WTC11 (cell line): Measurements from ENCODE around the gene AQP2. TPM values are rescaled to one million over a fixed set of nuclear protein-coding genes. Genes with fewer than 3 reads are reported as not detected.

Experiments used
- FOXJ3 ChIP-seq: sonication (generic); formaldehyde crosslinking; IDR thresholded peaks from 2 replicates; pipeline ENCODE4 v1.9.0; 2021; ENCODE audit warnings: missing genetic modification reagents, mild to moderate bottlenecking, borderline replicate concordance
- FOXP4 ChIP-seq: sonication (generic); formaldehyde crosslinking; IDR thresholded peaks from 2 replicates; pipeline ENCODE4 v1.8.0; 2022; ENCODE audit warnings: mild to moderate bottlenecking, missing genetic modification reagents
- GRHL2 ChIP-seq: fragments of 250-450 bp; sonication (Bioruptor Pico); IDR thresholded peaks from 2 replicates; pipeline ENCODE4 v1.8.0; 2022; ENCODE audit warnings: mild to moderate bottlenecking, moderate library complexity; ENCODE audit not compliant: insufficient replicate concordance, severe bottlenecking
- KAT7 ChIP-seq: sonication (generic); formaldehyde crosslinking; IDR thresholded peaks from 2 replicates; pipeline ENCODE4 v1.8.1; 2023; ENCODE audit warnings: missing genetic modification reagents, mild to moderate bottlenecking, borderline replicate concordance
- OVOL2 ChIP-seq: fragments of 250-450 bp; sonication (Bioruptor Pico); IDR thresholded peaks from 2 replicates; pipeline ENCODE4 v1.9.0; 2021; ENCODE audit warnings: mild to moderate bottlenecking, borderline replicate concordance
- SMAD4 ChIP-seq: sonication (generic); formaldehyde crosslinking; IDR thresholded peaks from 2 replicates; pipeline ENCODE4 v1.8.0; 2022; ENCODE audit warnings: mild to moderate bottlenecking, missing genetic modification reagents
- ZBTB43 ChIP-seq: sonication (generic); formaldehyde crosslinking; IDR thresholded peaks from 2 replicates; pipeline ENCODE4 v1.8.1; 2023; ENCODE audit warnings: mild to moderate bottlenecking, missing genetic modification reagents
- ZNF281 ChIP-seq: sonication (generic); formaldehyde crosslinking; IDR thresholded peaks from 2 replicates; pipeline ENCODE4 v1.8.0; 2023; ENCODE audit warnings: mild to moderate bottlenecking, missing genetic modification reagents
- ZNF671 ChIP-seq: fragments of 250-450 bp; sonication (Bioruptor Pico); IDR thresholded peaks from 2 replicates; pipeline ENCODE4 v1.8.0; 2021; ENCODE audit warnings: mild to moderate bottlenecking
- total RNA-seq: library from RNA; stranded (reverse); gene quantifications from 3 replicates; pipeline ENCODE4 v1.2.3, GENCODE V29; 2021
- TF ChIP-seq, protein P1 (sequence below): fragments of 200-600 bp; IDR thresholded peaks from 2 replicates; pipeline ENCODE4 v1.8.0; 2022; ENCODE audit warnings: antibody characterized with exemption

Gene AQP2
- total RNA-seq, 1 experiment from 2014 or later, result not detected

GRCh38 chr12:50006754-50007442 is 56.4 kb downstream of the AQP2 start (continued):
- TF ChIP-seq FOXP4 (CRISPR knock-in tag) (no peak), ZNF671 (CRISPR knock-in tag) (no peak), FOXJ3 (no peak), ZNF281 (CRISPR knock-in tag) (no peak), GRHL2 (CRISPR knock-in tag) (no peak), ZBTB43 (no peak), KAT7 (CRISPR knock-in tag) (no peak), OVOL2 (no peak), SMAD4 (CRISPR knock-in tag) (no peak)
- TF ChIP-seq, protein P1, sequence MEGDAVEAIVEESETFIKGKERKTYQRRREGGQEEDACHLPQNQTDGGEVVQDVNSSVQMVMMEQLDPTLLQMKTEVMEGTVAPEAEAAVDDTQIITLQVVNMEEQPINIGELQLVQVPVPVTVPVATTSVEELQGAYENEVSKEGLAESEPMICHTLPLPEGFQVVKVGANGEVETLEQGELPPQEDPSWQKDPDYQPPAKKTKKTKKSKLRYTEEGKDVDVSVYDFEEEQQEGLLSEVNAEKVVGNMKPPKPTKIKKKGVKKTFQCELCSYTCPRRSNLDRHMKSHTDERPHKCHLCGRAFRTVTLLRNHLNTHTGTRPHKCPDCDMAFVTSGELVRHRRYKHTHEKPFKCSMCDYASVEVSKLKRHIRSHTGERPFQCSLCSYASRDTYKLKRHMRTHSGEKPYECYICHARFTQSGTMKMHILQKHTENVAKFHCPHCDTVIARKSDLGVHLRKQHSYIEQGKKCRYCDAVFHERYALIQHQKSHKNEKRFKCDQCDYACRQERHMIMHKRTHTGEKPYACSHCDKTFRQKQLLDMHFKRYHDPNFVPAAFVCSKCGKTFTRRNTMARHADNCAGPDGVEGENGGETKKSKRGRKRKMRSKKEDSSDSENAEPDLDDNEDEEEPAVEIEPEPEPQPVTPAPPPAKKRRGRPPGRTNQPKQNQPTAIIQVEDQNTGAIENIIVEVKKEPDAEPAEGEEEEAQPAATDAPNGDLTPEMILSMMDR, result no peak

Other genes starting within 250 kb of the AQP2 start
- gene FMNL3, start 243.3 kb upstream of the AQP2 start, total RNA-seq, result 15.2 to 19.3 TPM (median 15.6 TPM) in 3 replicates
- gene TMBIM6, start 209.2 kb upstream of the AQP2 start, total RNA-seq, result 402 to 417 TPM (median 412 TPM) in 3 replicates
- gene NCKAP5L, start 122.3 kb upstream of the AQP2 start, total RNA-seq, result 22.1 to 27.8 TPM (median 22.4 TPM) in 3 replicates
- 1.6 to 3.2 TPM (median 2.4 TPM) in 3 replicates for gene BCDIN3D, start 107.6 kb upstream of the AQP2 start, total RNA-seq
- 0.18 to 0.30 TPM (median 0.22 TPM) in 3 replicates for gene FAIM2, start 46.8 kb upstream of the AQP2 start, total RNA-seq
- gene AQP5, start 11.1 kb downstream of the AQP2 start, total RNA-seq, result 2.7 to 2.9 TPM (median 2.8 TPM) in 3 replicates
- 0.09 to 0.21 TPM (median 0.18 TPM) in 3 replicates for gene AQP6, start 22.2 kb downstream of the AQP2 start, total RNA-seq
- gene RACGAP1, start 74.8 kb downstream of the AQP2 start, total RNA-seq, result 76.6 to 87.7 TPM (median 77.3 TPM) in 3 replicates
- gene ASIC1, start 106.9 kb downstream of the AQP2 start, total RNA-seq, result 3.9 to 4.9 TPM (median 4.5 TPM) in 3 replicates
- gene SMARCD1, start 134.6 kb downstream of the AQP2 start, total RNA-seq, result 150 to 165 TPM (median 152 TPM) in 3 replicates
- gene GPD1, start 153.3 kb downstream of the AQP2 start, total RNA-seq, result 0.39 to 0.77 TPM (median 0.62 TPM) in 3 replicates
- 34.0 to 41.4 TPM (median 40.4 TPM) in 3 replicates for gene COX14, start 161.5 kb downstream of the AQP2 start, total RNA-seq
- 47.8 to 55.8 TPM (median 51.7 TPM) in 3 replicates for gene CERS5, start 216.6 kb downstream of the AQP2 start, total RNA-seq